IPS-15b (cell line): ENCODE results near the gene FOXC2.

Experiments used
- H3K27me3 ChIP-seq: one replicate; pipeline ENCODE4 v1.6.1; 2013; ENCODE audit warnings: low read length; ENCODE audit not compliant: control insufficient read depth, insufficient read depth
- H3K36me3 ChIP-seq: one replicate; pipeline ENCODE4 v1.6.1; 2013; ENCODE audit warnings: low read length; ENCODE audit not compliant: control insufficient read depth, insufficient read depth
- H3K4me1 ChIP-seq: one replicate; pipeline ENCODE4 v1.6.1; 2013; ENCODE audit warnings: mild to moderate bottlenecking, low read length; ENCODE audit not compliant: control insufficient read depth, insufficient read depth
- H3K4me3 ChIP-seq: one replicate; pipeline ENCODE4 v1.5.1; 2013; ENCODE audit warnings: low read depth, low read length
- H3K9ac ChIP-seq: one replicate; pipeline ENCODE4 v1.6.1; 2013; ENCODE audit warnings: low read depth, mild to moderate bottlenecking, low read length
- H3K9me3 ChIP-seq: one replicate; pipeline ENCODE4 v1.6.1; 2013; ENCODE audit warnings: mild to moderate bottlenecking, low read length; ENCODE audit not compliant: control insufficient read depth, insufficient read depth

The FOXC2 gene

DNA sequence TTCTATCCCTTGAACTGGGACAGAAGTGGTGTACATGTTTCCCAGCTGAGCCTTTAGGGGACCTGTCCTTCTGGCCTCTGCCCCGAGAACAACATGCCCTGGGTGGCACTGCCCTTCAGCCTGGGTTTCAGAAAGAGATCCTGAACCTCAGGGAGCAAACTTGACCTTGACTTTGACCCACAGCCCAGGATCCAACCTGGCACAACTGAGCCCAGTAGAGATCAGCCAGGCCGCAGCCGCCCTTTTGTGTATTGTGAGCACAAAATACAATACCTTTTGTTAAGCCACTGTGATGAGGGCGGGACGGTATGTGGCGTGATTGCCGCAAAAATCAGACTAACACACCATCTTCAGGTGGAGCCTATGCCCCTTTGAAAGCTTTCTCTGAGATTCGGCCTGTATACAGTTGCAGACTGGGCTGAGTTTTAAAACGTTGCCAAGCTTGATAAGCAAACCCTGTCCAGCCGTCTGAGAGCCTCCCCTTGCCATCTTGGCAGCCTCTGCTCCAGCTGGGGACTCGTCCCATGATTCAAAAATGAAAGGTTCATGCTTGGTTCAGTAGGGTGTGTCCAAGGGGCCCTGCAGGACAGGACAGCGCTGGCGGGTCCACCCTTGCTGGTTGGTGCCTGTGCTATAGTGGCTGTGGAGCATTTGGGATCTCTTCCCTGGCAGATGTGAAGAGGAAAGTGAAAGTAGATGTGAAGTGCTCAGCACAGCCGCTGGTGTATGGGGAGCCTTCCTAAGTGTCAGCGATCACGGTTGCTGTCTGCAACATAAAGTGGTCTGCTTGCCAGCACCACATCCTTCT lies 52.0 kb downstream of the FOXC2 start:
- no peaks in the 10 kb centered on the region for H3K36me3 ChIP-seq
- H3K9me3 ChIP-seq: no peaks in the 10 kb centered on the region
- H3K9ac ChIP-seq: no peak overlapping the region
- H3K4me3 ChIP-seq: no peak overlapping the region
- H3K27me3 ChIP-seq: no peaks in the 10 kb centered on the region
- H3K4me1 ChIP-seq: no peaks in the 10 kb centered on the region
